Colonic mucosa (tissue), 4 donors: ENCODE data around the gene DNAJB11. TPM values are rescaled to one million over a fixed set of nuclear protein-coding genes. Genes with fewer than 3 reads are reported as not detected.

Experiments used
- DNase-seq: peaks from one replicate; pipeline ENCODE4 v3.0.0-alpha.2; 2020
- H3K27ac ChIP-seq: fragments of 200-600 bp; one replicate; pipeline ENCODE4 v1.8.0; 2021
- H3K27me3 ChIP-seq: fragments of 200-600 bp; one replicate; pipeline ENCODE4 v1.8.0; 2021
- H3K36me3 ChIP-seq: fragments of 200-600 bp; one replicate; pipeline ENCODE4 v1.8.0; 2021
- H3K4me1 ChIP-seq: fragments of 200-600 bp; one replicate; pipeline ENCODE4 v1.8.0; 2021; ENCODE audit warnings: mild to moderate bottlenecking
- H3K4me3 ChIP-seq: fragments of 200-600 bp; one replicate; pipeline ENCODE4 v1.8.0; 2021
- H3K9ac ChIP-seq, 2 donors: one replicate each; pipeline ENCODE4 v1.7.0; 2013; ENCODE audit warnings: control low read depth in 2 of 2, low read depth in 2 of 2, low read length in 2 of 2
- H3K9me3 ChIP-seq: fragments of 200-600 bp; one replicate; pipeline ENCODE4 v1.8.0; 2021
- CTCF ChIP-seq: fragments of 200-600 bp; IDR thresholded peaks from one replicate; pipeline ENCODE4 v1.8.0; 2022; ENCODE audit warnings: antibody characterized with exemption, mild to moderate bottlenecking
- intact Hi-C: fragments of 100-400 bp; cut with DNase I; formaldehyde crosslinking; loops from one replicate; pipeline ENCODE4 v1.14.1; 2022
- total RNA-seq, 2 donors: library from RNA; stranded (reverse); fragmentation: NEBNext Ultra II Directional in 1 of 2; extraction: Animal tissue kit (Norgen Biotek cat#: 25700) in 1 of 2; gene quantifications; one replicate each; pipeline ENCODE4 v1.2.1, GENCODE V29; 2021
- donor health status: healthy.
- donor health status: DM: no; HTN: no; CAD: no.
- donor health status: DM: no; HTN: no; CAD: no.

The DNAJB11 gene
- total RNA-seq, 2 donors from 2014 or later: 54.7 to 72.5 TPM

- no peak for DNase-seq
- no peaks in the 10 kb centered on the region for H3K4me1 ChIP-seq
- no peaks in the 10 kb centered on the region for H3K9me3 ChIP-seq
- intact Hi-C loops: no loop called here
- H3K27ac ChIP-seq: no peak overlapping the region
- no peaks in the 10 kb centered on the region for H3K27me3 ChIP-seq
- no peaks in the 10 kb centered on the region for H3K36me3 ChIP-seq
- no peak overlapping the region for H3K4me3 ChIP-seq
- H3K9ac ChIP-seq: no peak overlapping the region
- TF ChIP-seq CTCF: no peak
Measured at GRCh38 chr3:186532598-186533072, 37.9 kb upstream of the DNAJB11 start.

GRCh38 chr3:186534113-186534669 lies 36.3 kb upstream of the DNAJB11 start:
- H3K27ac ChIP-seq: no peak overlapping the region
- no peaks in the 10 kb centered on the region for H3K9me3 ChIP-seq
- DNase-seq: no peak
- no peak overlapping the region for H3K9ac ChIP-seq
- TF ChIP-seq CTCF: no peak
- no peaks in the 10 kb centered on the region for H3K27me3 ChIP-seq
- no peaks in the 10 kb centered on the region for H3K36me3 ChIP-seq
- no peaks in the 10 kb centered on the region for H3K4me1 ChIP-seq
- intact Hi-C loops: no loop called here
- no peak overlapping the region for H3K4me3 ChIP-seq

GRCh38 chr3:186536883-186537844 lies 33.4 kb upstream of the DNAJB11 start:
- no peaks in the 10 kb centered on the region for H3K9me3 ChIP-seq
- no peak for DNase-seq
- no peaks in the 10 kb centered on the region for H3K4me1 ChIP-seq
- no peak overlapping the region for H3K4me3 ChIP-seq
- intact Hi-C loops: loop anchor here (5.0 kb wide), 1 partner anchor 555 kb away; no protein-coding TSS in a partner anchor
- no peaks in the 10 kb centered on the region for H3K36me3 ChIP-seq
- H3K27ac ChIP-seq: no peak overlapping the region
- H3K9ac ChIP-seq: no peak overlapping the region
- TF ChIP-seq CTCF: no peak
- no peaks in the 10 kb centered on the region for H3K27me3 ChIP-seq

- Histone ChIP-seq H3K27me3 (no peaks in the 10 kb centered on the region), H3K4me1 (no peaks in the 10 kb centered on the region), H3K9ac (no peak overlapping the region), H3K4me3 (no peak overlapping the region), H3K9me3 (no peaks in the 10 kb centered on the region), H3K27ac (no peak overlapping the region), H3K36me3 (no peaks in the 10 kb centered on the region)
- DNase-seq: no peak
- TF ChIP-seq CTCF: no peak
- intact Hi-C loops: loop anchor here (5.0 kb wide), 1 partner anchor 556 kb away; no protein-coding TSS in a partner anchor
Measured at GRCh38 chr3:186538779-186539178, 31.7 kb upstream of the DNAJB11 start.

- TF ChIP-seq CTCF: peak; percentile 74
- Histone ChIP-seq H3K36me3 (no peaks in the 10 kb centered on the region), H3K9me3 (no peaks in the 10 kb centered on the region), H3K27ac (no peak overlapping the region), H3K9ac (no peak overlapping the region), H3K27me3 (no peaks in the 10 kb centered on the region), H3K4me3 (no peak overlapping the region), H3K4me1 (no peaks in the 10 kb centered on the region)
- DNase-seq: peak; percentile 81
- intact Hi-C loops: loop anchor here (2.0 kb wide), 1 partner anchor 280 kb away; no protein-coding TSS in a partner anchor
Measured at GRCh38 chr3:186540221-186540834, 30.2 kb upstream of the DNAJB11 start.
